GM23338 (cell line): ENCODE data around the gene NELFE. TPM values are rescaled to one million over a fixed set of nuclear protein-coding genes. Genes with fewer than 3 reads are reported as not detected.

Experiments
- ATAC-seq: fragments of 200-7000 bp; cut with Tn5 transposase; 3 replicates; pipeline ENCODE4 v1.9.1; 2020
- DNase-seq: peaks from one replicate; pipeline ENCODE4 v3.0.0-alpha.2; 2015; ENCODE audit warnings: low spot score
- H2AFZ ChIP-seq: fragments of 200-600 bp; sonication (generic); 2 replicates; pipeline ENCODE4 v1.8.0; 2016; ENCODE audit warnings: antibody characterized with exemption, mild to moderate bottlenecking, moderate library complexity
- H3F3A ChIP-seq: fragments of 200-600 bp; sonication (generic); replicated peaks from 2 replicates; pipeline ENCODE4 v1.8.0; 2017; ENCODE audit warnings: antibody characterized with exemption, mixed run types, low read depth
- H3K27ac ChIP-seq: fragments of 200-600 bp; sonication (generic); 2 replicates; pipeline ENCODE4 v1.6.1; 2016; ENCODE audit warnings: low read depth
- H3K27me3 ChIP-seq: fragments of 200-600 bp; sonication (generic); 2 replicates; pipeline ENCODE4 v1.8.0; 2016; ENCODE audit warnings: mild to moderate bottlenecking, mixed run types, moderate library complexity; ENCODE audit not compliant: insufficient read depth
- H3K36me3 ChIP-seq: fragments of 200-600 bp; sonication (generic); 2 replicates; pipeline ENCODE4 v1.8.0; 2016; ENCODE audit warnings: mild to moderate bottlenecking; ENCODE audit not compliant: insufficient read depth
- H3K4me1 ChIP-seq: fragments of 200-600 bp; sonication (generic); 2 replicates; pipeline ENCODE4 v1.8.0; 2016; ENCODE audit warnings: mild to moderate bottlenecking, moderate library complexity; ENCODE audit not compliant: insufficient read depth
- H3K4me2 ChIP-seq: fragments of 200-600 bp; sonication (generic); 2 replicates; pipeline ENCODE4 v1.7.1; 2017; ENCODE audit warnings: mixed run types
- H3K4me3 ChIP-seq: fragments of 200-600 bp; sonication (generic); 2 replicates; pipeline ENCODE4 v1.6.1; 2016; ENCODE audit warnings: mixed run types
- H3K79me2 ChIP-seq: fragments of 200-600 bp; sonication (generic); replicated peaks from 2 replicates; pipeline ENCODE4 v1.8.0; 2017; ENCODE audit warnings: mild to moderate bottlenecking; ENCODE audit not compliant: insufficient read depth
- H3K9me2 ChIP-seq: fragments of 200-600 bp; sonication (generic); 2 replicates; pipeline ENCODE4 v1.8.0; 2017; ENCODE audit not compliant: insufficient read depth
- H4K20me1 ChIP-seq: fragments of 200-600 bp; sonication (generic); replicated peaks from 2 replicates; pipeline ENCODE4 v1.8.0; 2017; ENCODE audit warnings: mild to moderate bottlenecking; ENCODE audit not compliant: insufficient read depth
- H3K27ac Mint-ChIP-seq: 2 replicates; pipeline ENCODE4 v1.8.0; 2020; ENCODE audit warnings: inconsistent platforms, mild to moderate bottlenecking, moderate library complexity, mixed read lengths
- H3K27me3 Mint-ChIP-seq: 3 replicates; pipeline ENCODE4 v1.8.0; 2022; ENCODE audit warnings: low read depth, mild to moderate bottlenecking, moderate library complexity, mixed read lengths, inconsistent platforms; ENCODE audit not compliant: insufficient read depth, poor library complexity
- H3K36me3 Mint-ChIP-seq: 3 replicates; pipeline ENCODE4 v1.8.0; 2021; ENCODE audit warnings: low read depth, mild to moderate bottlenecking, inconsistent platforms, moderate library complexity, mixed read lengths
- H3K4me1 Mint-ChIP-seq: 3 replicates; pipeline ENCODE4 v1.8.0; 2020; ENCODE audit warnings: mild to moderate bottlenecking, inconsistent platforms, mixed read lengths
- H3K4me3 Mint-ChIP-seq: 3 replicates; pipeline ENCODE4 v1.8.0; 2021; ENCODE audit warnings: moderate library complexity, mild to moderate bottlenecking, inconsistent platforms, mixed read lengths
- H3K9me3 Mint-ChIP-seq: 3 replicates; pipeline ENCODE4 v1.8.0; 2020; ENCODE audit warnings: moderate library complexity, mild to moderate bottlenecking, inconsistent platforms, mixed read lengths
- EZH2phosphoT487 ChIP-seq: fragments of 200-600 bp; sonication (generic); IDR thresholded peaks from one replicate; pipeline ENCODE4 v1.8.1; 2018; ENCODE audit warnings: antibody characterized with exemption; ENCODE audit not compliant: unreplicated experiment
- REST ChIP-seq: IDR thresholded peaks from one replicate; pipeline ENCODE4 v1.6.1; 2018; ENCODE audit warnings: antibody characterized with exemption; ENCODE audit not compliant: unreplicated experiment
- STAT1 ChIP-seq: IDR thresholded peaks from one replicate; pipeline ENCODE4 v1.6.1; 2016; ENCODE audit warnings: antibody characterized with exemption; ENCODE audit not compliant: unreplicated experiment
- ZNF114 ChIP-seq: fragments of 250-450 bp; sonication (Bioruptor Pico); IDR thresholded peaks from 2 replicates; pipeline ENCODE4 v1.5.0; 2020; ENCODE audit warnings: mild to moderate bottlenecking, moderate library complexity
- ZNF331 ChIP-seq: fragments of 250-450 bp; sonication (Bioruptor Pico); IDR thresholded peaks from 2 replicates; pipeline ENCODE4 v1.5.0; 2020; ENCODE audit warnings: low read depth, mild to moderate bottlenecking, moderate library complexity
- ZNF462 ChIP-seq: fragments of 250-450 bp; sonication (Bioruptor Pico); IDR thresholded peaks from 2 replicates; pipeline ENCODE4 v1.5.0; 2020; ENCODE audit warnings: mild to moderate bottlenecking, moderate library complexity
- polyA plus RNA-seq: library from polyadenylated mRNA; unstranded; fragments of >200 nt; fragmentation: Nextera tagmentation; extraction: Ambion mirVana; gene quantifications from 2 replicates; pipeline ENCODE4 v1.2.1, GENCODE V29; 2016
- total RNA-seq: library from RNA; depleted of rRNA; stranded (reverse); fragments of >200 nt; shearing (Covaris generic); gene quantifications from 2 replicates; pipeline ENCODE4 v1.2.3, GENCODE V29; 2014

Gene NELFE
- total and polyA plus RNA-seq, 2 experiments from 2014 or later = 64.0 to 93.4 TPM

- no peak for TF ChIP-seq ZNF462
- no peak for TF ChIP-seq EZH2phosphoT487
- no peak for TF ChIP-seq ZNF331
- no peak for TF ChIP-seq STAT1
- TF ChIP-seq ZNF114 (CRISPR knock-in tag) = no peak
These were observed 12.0 kb upstream of the NELFE start (continued) for GRCh38 chr6:31970604-31971271.

GRCh38 chr6:31969712-31970603 is 11.2 kb upstream of the NELFE start:
- Mint-ChIP-seq H3K27ac (no peak overlapping the region; the same call in 1 of the 2 replicates), H3K4me3 (peak overlapping the region; percentile 33), H3K27me3 (peaks cover 24% of the 10 kb centered on the region), H3K4me1 (peaks cover 8% of the 10 kb centered on the region), H3K9me3 (peaks cover 13% of the 10 kb centered on the region; the same call in 1 of the 3 replicates), H3K36me3 (peaks cover 66% of the 10 kb centered on the region)
- H3K4me1 ChIP-seq = peaks cover 6% of the 10 kb centered on the region
- no peak overlapping the region for H2AFZ ChIP-seq
- H3K36me3 ChIP-seq = peaks cover 9% of the 10 kb centered on the region
- no peak overlapping the region for H3K4me2 ChIP-seq
- peaks cover 14% of the 10 kb centered on the region for H3K79me2 ChIP-seq
- H3K27ac ChIP-seq = no peak overlapping the region
- no peaks in the 10 kb centered on the region for H3K27me3 ChIP-seq
- H4K20me1 ChIP-seq = no peaks in the 10 kb centered on the region; the same call in 1 of the 2 replicates
- ATAC-seq (no peak), DNase-seq (no peak)
- peaks cover 9% of the 10 kb centered on the region for H3F3A ChIP-seq
- H3K4me3 ChIP-seq = no peak overlapping the region
- H3K9me2 ChIP-seq = no peaks in the 10 kb centered on the region
- no peak for TF ChIP-seq ZNF114 (CRISPR knock-in tag)
- TF ChIP-seq REST = no peak
